HG03457 (cell line): ENCODE results near the gene SEPTIN7.
"Not testable (repeated sequence)": the region's sequence is repeated elsewhere in the genome, so short reads cannot be mapped to it uniquely, and the experiment has no call there.

Experiments used
- ATAC-seq: cut with Tn5 transposase; IDR thresholded peaks from one replicate; pipeline ENCODE4 v1.9.1; 2021; ENCODE audit warnings: moderate number of reproducible peaks; ENCODE audit not compliant: unreplicated experiment

SEPTIN7 gene

GRCh38 chr7:35800718-35801391 lies at the start of gene SEPTIN7:
TSS of gene SEPTIN7 (plus strand) at chr7:35801057. CDS start at chr7:35801210, 153 bp downstream.
- peak; percentile 82 for ATAC-seq

- ATAC-seq = no peak
Observed at GRCh38 chr7:35752742-35753141, 48.1 kb upstream of the SEPTIN7 start.

GRCh38 chr7:35753761-35754603 lies 46.9 kb upstream of the SEPTIN7 start:
- ATAC-seq = no peak

- ATAC-seq = no peak
Observed at GRCh38 chr7:35754741-35755140, 46.1 kb upstream of the SEPTIN7 start.

GRCh38 chr7:35755711-35756110 lies 45.1 kb upstream of the SEPTIN7 start:
- ATAC-seq = no peak

GRCh38 chr7:35756453-35756852 lies 44.4 kb upstream of the SEPTIN7 start:
- ATAC-seq = not testable (repeated sequence)

- ATAC-seq = no peak
Observed at GRCh38 chr7:35757574-35757973, 43.3 kb upstream of the SEPTIN7 start.

- no peak for ATAC-seq
Observed at GRCh38 chr7:35758421-35758820, 42.4 kb upstream of the SEPTIN7 start.

- ATAC-seq = no peak
Observed at GRCh38 chr7:35760143-35760745, 40.6 kb upstream of the SEPTIN7 start.

GRCh38 chr7:35761871-35762677 lies 38.8 kb upstream of the SEPTIN7 start:
- no peak for ATAC-seq

GRCh38 chr7:35762781-35763180 lies 38.1 kb upstream of the SEPTIN7 start:
- no peak for ATAC-seq

- ATAC-seq = no peak
Observed at GRCh38 chr7:35768346-35768745, 32.5 kb upstream of the SEPTIN7 start.

- no peak for ATAC-seq
Observed at GRCh38 chr7:35771776-35772175, 29.1 kb upstream of the SEPTIN7 start.

- no peak for ATAC-seq
Observed at GRCh38 chr7:35773994-35774393, 26.9 kb upstream of the SEPTIN7 start.

- no peak for ATAC-seq
Observed at GRCh38 chr7:35776686-35777085, 24.2 kb upstream of the SEPTIN7 start.

- ATAC-seq = no peak
Observed at GRCh38 chr7:35777121-35777520, 23.7 kb upstream of the SEPTIN7 start.

- ATAC-seq = no peak
Observed at GRCh38 chr7:35780070-35780469, 20.8 kb upstream of the SEPTIN7 start.

- no peak for ATAC-seq
Observed at GRCh38 chr7:35781200-35781701, 19.6 kb upstream of the SEPTIN7 start.

GRCh38 chr7:35781767-35782515 lies 18.9 kb upstream of the SEPTIN7 start:
- ATAC-seq = no peak

- ATAC-seq = no peak
Observed at GRCh38 chr7:35784332-35784731, 16.5 kb upstream of the SEPTIN7 start.
